HG03565 (cell line): ENCODE data around the gene RGS13.

Experiments
- ATAC-seq: cut with Tn5 transposase; IDR thresholded peaks from one replicate; pipeline ENCODE4 v1.9.1; 2021; ENCODE audit warnings: mild to moderate bottlenecking, moderate library complexity; ENCODE audit not compliant: unreplicated experiment

The RGS13 gene

GRCh38 chr1:192635939-192636338 lies at the start of gene RGS13:
Gene RGS13 (plus strand): TSS chr1:192636147. CDS start chr1:192644335, 8,188 bp downstream.
- no peak for ATAC-seq

DNA sequence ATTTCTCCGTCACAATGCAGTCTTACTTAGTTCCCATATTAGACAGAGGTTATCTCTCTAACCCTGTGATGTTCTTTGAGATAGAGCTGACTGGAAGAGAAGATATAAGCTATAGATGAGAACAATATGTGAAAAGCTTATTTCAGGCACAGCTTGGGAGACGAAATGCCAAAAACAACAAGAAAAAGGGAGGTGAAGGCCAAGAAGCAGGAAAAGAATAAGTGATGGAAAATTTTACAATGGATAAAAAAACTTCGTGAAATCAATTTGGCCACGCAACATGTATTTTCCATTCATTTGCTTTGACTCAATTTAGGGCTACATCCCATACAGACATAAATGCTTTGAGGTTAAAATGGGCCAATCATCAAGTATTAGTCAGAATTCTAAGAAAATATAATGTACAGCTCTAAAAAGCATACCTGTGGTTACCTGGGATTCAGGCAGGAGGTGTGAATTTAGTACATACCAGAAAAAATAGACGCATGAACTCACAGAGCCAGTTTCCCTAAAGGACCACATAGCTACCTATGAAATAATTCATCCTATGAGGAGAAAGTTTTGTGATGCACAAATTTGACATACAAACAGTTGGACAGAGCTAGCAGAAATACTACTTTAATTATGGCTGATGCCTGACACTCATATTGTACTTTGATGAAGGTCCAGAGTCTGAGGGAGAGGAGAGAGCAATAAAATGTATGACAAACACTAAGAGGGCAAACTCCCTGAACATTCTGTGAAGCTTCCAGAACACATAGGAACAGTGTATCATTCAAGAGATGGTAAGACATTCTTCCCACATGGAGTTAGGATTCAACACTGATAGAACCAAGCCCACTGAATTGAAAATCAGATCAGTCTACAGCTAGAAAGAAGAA lies 48.3 kb upstream of the RGS13 start:
- no peak for ATAC-seq

DNA sequence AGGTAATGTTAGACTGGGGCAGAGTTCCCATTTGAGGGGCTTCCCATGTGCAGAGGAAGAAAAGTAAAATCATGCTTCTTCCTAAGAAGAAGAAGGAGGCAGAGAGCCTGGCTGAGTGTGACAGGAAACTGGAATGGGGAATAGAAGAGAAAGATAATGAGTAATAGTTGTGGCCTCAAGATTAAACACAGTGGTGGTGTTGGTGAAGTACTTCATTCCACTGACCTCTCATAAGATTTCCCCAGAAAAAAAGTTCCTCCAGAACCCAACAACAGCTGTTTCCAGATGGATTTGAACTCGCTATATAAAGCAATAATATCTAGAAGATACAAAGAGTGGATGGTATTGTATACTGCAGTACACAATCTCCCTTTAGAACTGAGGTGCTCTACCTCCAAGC lies 47.4 kb upstream of the RGS13 start:
- no peak for ATAC-seq

DNA sequence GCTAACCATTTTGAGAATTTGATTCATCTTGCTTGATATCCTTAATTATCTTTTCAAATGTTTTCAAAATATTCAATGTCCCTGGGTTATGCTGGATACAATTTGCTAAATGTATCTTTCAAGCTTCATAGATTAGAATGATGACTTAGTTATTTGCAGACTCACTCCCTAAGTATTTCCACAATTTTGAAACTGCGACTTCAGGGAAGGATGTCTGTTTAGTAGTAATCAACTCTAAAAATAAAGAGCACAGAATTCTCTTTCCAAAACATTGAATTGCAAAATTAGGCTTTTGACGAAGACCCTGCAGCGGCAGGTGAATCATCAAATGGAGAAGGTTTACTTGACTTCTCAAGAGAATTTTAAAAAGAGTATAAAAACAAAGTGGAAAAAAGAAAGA lies 46.1 kb upstream of the RGS13 start:
- no peak for ATAC-seq

GRCh38 chr1:192592517-192592916 lies 43.4 kb upstream of the RGS13 start:
- ATAC-seq, result no peak

DNA sequence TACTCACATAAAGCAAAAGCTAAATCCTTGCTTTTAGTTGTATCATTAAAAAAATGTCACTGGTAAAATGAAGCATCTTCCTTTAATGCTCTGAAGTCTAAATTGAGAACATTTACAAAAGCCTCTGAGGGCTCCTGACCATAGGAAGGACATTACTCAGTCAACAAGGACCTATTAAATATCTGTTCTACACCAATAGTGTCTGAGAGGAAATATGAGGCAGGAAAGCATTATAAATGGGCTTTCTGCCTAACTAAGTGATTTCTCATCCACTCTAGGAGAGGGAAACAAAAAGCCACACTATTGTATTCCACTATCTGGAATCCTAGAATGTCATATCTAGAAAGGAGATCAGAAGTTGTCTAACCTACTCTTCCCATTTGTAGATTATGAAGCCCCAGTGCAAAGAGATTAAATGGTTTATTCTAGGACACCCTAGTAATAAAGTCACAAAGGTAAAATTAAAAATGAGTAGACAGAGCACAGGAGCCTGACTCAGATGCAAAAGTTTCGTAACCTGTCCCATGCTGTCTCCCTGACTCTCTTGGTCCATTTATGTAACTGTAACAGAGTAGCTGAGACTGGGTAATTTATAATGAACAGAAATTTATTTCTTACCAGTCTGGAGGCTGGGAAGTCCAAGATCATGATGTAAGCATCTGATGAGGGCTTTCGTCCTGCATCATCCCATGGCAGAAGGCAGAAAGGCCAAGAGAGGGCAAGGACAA lies 42.8 kb upstream of the RGS13 start:
- no peak for ATAC-seq

DNA sequence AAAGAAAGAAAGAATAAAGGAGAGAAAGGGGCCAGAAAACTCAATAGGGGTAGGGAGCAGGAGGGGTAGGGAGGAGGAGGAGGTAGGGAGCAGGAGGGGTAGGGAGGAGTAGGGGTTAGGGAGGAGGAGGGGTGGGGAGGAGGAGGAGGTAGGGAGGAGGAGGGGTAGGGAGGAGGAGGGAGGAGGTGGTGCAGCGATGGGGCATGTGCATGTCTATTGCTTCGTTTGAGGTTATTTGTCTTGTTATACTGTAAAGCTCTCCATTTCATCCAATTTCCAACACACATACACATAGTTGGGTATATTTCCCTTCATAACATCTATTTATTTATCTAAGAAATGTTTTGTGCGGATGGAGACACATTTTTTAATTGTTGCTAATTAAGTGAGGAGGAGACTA lies 40.6 kb upstream of the RGS13 start:
- ATAC-seq, result no peak

- peak; percentile 25 for ATAC-seq
Observed at GRCh38 chr1:192598589-192598988, 37.4 kb upstream of the RGS13 start.

GRCh38 chr1:192600275-192600674 lies 35.7 kb upstream of the RGS13 start:
- no peak for ATAC-seq

GRCh38 chr1:192601143-192601542 lies 34.8 kb upstream of the RGS13 start:
- ATAC-seq, result peak; percentile 35

GRCh38 chr1:192601567-192601966 lies 34.4 kb upstream of the RGS13 start:
- peak; percentile 28 for ATAC-seq

DNA sequence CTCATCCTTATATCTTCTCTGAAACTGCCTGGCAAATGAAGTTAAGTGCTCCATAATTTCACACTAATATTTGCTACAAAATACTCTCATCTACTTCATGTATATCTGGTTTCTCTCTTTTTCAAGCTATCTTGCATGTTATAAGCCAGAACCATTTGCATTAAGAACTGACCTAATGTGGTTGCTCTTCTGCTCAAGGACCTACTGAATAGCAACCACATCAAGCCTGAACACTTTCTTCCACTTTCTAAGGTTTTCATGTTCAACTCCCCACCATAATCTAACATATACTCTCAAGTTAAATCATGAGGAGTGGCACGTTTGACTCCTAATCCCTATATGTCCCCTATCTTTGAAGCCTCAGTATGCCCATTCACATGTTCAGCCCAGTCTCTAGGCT lies 33.2 kb upstream of the RGS13 start:
- ATAC-seq, result no peak

- no peak for ATAC-seq
Observed at GRCh38 chr1:192603218-192603787, 32.6 kb upstream of the RGS13 start.

DNA sequence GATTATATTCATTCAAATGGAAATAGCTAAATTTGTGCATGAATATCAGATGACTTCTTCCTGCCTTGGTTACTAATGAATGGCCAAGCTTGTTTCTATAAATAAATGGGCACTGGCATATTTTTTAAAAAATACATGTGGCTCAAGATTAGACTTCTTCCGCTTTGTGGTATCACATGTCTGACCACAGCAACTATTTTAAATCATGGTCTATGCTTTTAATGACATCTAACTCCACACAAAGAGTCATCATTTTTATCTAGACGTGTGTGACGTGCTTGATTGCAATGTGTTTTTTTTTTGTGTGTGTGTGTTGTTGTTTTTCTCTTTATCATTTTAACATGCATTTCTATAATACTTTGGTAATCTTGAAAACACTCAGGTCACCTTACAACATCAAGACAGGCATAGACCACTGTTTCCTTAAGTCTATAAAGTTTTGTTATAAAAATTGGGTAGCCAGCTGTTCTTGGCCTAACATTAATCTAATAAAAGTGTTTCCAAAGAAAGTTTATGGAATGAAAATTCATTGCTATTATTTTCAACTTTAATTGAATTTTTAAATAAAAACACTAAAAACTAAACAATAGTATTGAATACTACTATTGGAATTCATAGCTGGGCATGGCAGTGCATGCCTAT lies 30.8 kb upstream of the RGS13 start:
- ATAC-seq, result peak; percentile 33

GRCh38 chr1:192608671-192609070 lies 27.3 kb upstream of the RGS13 start:
- no peak for ATAC-seq

DNA sequence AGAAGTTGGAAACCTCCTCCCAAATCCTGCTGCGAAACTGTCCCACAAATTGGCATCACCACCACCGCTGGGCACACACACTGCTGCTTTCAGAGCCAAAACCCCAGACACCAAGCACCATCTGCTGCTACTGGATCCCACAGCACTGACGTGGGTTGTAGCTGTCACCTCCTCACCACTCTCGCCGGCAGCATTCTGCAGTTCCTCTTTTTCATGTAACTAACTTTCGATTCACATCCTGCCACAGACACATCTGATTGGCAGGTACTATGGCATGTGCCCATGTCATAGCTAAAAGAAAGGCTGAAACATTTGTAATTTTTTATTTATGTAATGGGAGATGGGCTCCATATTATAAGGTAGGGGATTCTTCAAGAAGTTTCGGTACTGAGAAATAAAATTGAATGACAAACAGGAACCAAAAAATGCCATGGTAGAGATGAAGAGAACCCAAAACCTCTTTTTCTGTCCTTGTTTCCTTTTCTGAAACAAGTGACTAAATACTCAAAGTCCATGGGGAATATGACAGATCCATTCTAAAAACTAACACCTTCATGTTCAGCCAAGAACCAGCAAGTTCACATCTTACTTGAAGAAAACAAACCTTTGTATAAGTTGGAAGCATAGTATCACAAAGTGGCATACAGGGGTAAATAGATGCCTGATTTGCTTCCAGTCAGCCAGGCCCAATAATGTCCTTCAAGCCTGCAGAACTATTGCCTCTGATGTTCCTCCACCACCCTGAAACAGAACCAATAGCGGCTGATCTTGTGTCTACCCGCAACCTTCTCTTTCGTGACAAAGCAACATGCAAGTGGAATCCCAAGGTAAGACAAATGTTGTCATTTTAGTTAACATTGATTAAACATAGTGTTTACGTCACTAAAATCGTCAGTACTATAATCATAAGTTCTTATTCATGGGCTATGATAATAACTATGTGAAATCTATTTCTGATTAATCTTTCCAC lies 26.6 kb upstream of the RGS13 start:
- peak; percentile 97 for ATAC-seq

- ATAC-seq, result no peak
Observed at GRCh38 chr1:192610112-192610889, 25.6 kb upstream of the RGS13 start.

DNA sequence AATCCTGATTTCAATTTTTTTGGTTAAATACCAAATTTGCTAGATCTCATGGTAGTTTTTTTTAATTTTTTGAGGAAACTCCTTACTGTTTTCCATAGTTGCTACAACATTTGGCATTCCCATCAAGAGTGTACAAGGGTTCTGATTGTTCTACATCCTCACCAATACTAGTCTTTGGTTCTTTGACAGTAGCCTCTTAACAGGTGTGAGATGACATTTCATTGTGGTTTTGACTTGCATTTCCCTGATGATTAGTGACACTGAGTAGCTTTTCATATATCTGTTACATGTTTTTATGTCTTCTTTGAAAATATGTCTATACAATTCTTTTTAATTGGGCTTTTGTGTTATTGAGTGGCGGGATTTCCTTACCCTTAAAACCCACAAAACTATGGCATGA lies 20.9 kb upstream of the RGS13 start:
- peak; percentile 47 for ATAC-seq

- no peak for ATAC-seq
Observed at GRCh38 chr1:192620071-192620635, 15.8 kb upstream of the RGS13 start.
